Right kidney (tissue), 1 donor: ENCODE data around the gene MT1G.
"Not testable (repeated sequence)": the region's sequence is repeated elsewhere in the genome, so short reads cannot be mapped to it uniquely, and the experiment has no call there.

ENCODE experiments used
- DNase-seq: peaks from one replicate; pipeline ENCODE4 v3.0.0-alpha.2; 2016

The MT1G gene

GRCh38 chr16:56665286-56666261 is 2.3 kb downstream of the MT1G start:
- DNase-seq = not testable (repeated sequence)

- DNase-seq = no peak
These were observed 3.4 kb downstream of the MT1G start for GRCh38 chr16:56664506-56664905.

DNA sequence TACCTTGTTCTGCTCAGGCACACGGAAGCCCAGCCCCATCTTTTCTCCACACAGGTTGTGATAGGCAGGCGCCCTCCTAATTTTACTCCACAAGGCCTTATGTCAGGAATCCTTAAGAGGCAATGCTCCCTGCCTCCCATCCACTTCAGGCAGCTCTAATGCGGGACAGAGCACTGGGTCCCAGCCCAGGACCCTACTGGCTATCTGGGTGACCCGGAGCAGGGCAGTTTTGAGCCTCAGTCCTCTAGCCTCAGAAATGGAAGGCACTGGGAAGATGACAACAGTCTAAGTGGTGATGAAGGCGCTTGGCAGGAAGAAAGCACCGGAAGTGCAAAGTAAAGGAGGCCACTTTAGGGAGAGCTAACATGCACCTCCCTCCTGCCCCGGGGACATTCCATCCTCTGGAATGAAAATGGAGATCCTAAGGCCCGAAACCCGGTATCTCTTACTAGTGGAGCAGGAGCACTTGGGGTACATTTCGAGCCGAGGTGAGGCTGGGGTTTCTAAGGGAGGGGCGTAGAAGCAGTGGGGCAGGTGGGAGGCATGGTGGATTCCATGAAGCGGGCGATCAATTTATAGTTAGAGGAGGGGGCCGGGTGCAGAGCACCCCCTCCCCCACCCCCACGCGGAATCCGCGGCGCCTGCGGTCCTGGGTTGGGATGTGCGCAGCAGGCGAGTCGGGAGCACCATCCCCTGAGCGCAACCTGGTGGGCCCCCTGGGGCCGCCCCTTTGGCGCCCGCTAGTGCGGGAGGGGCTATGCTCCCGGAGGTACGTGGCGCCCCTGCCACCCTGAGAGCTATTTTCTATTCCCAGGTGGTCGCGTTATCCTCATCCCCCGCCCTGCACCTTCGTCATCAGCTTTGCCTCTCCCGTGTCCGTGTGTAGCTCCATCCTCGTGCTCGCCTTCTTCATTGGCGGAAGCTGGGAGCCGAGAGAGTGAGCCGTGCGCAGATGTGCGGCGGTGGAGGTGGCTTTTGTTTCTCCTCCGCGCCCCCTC is 5.2 kb downstream of the MT1G start:
- DNase-seq = peak; percentile 31

DNA sequence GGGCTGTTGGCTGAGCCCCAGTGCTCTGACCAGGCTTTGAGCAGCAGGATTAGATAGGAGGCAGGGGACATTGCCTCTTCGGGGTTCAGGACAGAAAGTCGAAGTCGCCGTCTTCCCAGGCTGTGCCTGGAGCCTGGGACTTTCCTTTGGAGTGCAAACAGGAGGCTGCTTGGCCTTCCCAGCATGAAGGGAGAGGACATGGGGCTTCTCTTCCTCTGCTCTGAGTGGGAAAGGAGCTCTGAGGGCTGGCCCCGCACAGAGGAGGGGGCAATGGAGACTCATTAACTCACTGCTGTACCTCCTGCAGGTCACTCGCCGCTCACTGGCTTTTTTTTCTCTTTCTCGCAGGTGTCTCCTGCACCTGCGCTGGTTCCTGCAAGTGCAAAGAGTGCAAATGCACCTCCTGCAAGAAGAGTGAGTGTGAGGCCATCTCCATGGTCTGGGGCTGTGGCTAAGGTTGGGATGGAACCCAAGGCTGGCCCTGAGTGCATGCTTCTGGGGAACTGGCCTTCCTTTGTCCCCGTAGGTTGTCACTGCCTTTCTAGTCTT is 9.5 kb downstream of the MT1G start:
- no peak for DNase-seq

- peak; percentile 78 for DNase-seq
These were observed 10.1 kb downstream of the MT1G start, which contains the start of gene MT1F for GRCh38 chr16:56657555-56658326. MT1F (plus strand) TSS chr16:56657959; CDS start chr16:56658059, 100 bp downstream.

- no peak for DNase-seq
These were observed 14.6 kb downstream of the MT1G start for GRCh38 chr16:56653218-56653617.

DNA sequence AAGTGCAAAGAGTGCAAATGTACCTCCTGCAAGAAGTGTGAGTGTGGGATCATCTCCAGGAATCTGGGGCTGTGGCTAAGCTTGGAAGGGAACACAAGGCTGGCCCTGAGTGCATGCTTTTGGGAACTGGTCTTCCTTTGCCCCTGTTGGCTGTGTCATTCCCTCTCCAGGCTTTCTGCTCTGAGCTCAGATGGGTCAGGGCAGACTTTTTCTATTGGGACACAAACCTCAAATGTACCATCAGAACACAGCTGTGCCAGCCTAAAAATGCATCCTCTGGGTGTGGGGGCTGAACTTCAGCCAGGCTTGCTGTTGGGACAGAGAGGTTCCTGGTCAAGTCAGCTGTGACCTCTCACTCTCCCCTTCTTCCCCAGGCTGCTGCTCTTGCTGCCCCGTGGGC is 15.3 kb downstream of the MT1G start:
- no peak for DNase-seq

- no peak for DNase-seq
These were observed 16.3 kb downstream of the MT1G start, which contains the start of gene MT1B for GRCh38 chr16:56651586-56651985. MT1B (plus strand) TSS chr16:56651886; CDS start chr16:56651954, 68 bp downstream.

DNA sequence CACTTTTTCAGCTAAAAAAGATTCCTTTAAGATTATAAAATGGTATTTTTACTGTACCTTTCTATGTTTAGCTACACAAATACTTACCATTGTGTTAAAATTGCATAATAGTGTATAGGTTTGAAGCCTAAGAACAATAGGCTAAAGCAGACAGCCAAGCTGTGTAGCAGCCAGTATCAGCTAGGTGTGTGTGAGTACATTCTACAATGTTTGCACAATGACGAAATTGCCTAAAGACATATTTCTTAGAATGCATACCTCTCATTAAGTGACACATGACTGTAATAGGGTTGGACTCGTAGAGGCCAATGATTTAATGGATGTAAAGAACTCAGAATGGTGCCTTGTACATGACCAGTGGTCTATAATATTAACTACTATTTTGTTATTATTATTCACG is 18.0 kb downstream of the MT1G start:
- no peak for DNase-seq

DNA sequence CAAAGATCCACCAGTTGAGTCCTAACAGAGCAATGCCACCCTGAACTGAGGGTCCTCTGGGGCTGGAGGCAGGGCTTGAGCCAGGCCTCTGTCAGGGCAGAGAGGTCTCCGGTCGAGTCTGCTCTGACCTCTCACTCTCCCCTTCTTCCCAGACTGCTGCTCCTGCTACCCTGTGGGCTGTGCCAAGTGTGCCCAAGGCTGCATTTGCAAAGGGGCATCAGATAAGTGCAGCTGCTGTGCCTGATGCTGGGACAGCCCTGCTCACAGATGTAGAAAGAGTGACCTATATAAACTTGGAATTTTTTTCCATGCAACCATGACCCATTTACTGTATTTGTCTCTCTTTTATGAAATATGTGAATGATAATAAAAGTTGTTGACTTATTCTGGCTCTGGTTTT is 18.6 kb downstream of the MT1G start:
- DNase-seq = no peak

DNA sequence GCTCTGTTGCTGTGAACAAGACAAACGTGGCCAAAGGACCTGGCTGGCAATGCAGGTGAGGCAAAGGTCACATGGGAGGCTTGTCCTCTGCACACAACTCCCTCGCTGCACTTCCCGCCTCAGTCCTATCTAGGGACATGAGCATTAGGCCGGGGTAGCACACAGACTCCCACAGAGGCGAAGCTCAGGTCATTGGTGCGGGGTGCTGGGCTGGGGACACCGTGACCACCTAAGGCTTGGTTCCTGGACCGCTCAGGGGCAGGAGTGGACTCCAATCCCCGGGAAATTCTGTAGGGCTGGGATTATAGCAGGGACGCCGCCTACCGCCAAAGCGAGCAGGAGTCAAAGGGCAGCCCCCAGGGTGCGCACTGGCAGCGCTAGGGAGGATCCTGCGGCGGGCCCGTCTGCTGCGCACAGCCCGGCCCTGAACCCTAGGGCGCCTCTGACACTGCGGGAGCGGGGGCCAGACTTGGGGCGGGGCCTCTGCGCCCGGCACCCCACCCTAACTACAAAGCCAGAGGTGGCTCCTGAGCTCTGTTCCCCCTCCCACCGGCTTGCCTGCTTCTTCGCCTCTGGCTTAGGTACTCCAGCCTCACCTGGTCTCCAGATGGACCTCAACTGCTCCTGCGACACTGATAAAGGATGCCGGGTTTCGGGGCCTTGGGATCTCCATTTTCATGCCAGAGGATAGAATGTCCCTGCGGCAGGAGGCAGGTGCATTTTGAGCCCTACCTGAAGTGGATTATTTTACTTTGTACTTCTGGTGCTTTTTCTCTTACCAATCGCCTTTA is 20.0 kb downstream of the MT1G start:
- no peak for DNase-seq

DNA sequence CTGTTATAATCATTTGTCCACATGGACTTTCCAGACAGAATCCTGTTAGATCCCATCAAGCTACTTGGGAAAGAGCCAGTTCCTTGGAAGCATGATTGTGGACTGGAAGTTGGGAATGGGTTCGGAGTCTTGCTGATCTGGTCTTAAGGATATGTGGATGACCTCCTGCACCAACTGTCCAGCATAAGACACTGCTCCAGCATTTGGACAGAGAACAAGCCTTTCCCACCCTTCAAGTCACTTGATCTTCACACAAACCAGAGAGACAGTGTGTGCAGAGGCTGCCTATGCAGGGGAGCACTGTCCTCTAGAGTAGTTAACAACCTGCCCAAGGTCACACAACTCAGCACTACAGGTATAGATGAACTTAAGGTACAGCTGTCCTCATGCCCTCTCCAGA is 22.0 kb downstream of the MT1G start:
- DNase-seq = no peak

GRCh38 chr16:56645311-56645710 is 22.6 kb downstream of the MT1G start:
- DNase-seq = no peak

DNA sequence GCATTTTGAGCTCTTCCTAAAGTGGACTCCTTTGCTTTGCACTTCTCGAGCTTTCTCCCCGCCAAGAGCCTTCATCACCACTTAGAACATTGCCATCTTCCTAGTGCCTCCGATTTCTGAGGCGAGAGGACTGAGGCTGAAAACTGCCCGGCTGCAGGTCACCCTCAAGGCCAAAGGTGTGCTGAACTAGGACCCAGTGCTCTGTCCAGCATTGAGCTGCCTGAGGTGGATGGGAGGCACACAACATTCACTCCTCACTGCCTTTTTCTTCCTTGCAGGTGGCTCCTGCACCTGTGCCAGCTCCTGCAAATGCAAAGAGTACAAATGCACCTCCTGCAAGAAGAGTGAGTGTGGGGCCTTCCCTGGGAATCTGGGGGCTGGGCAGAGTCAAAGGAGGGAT is 24.0 kb downstream of the MT1G start:
- DNase-seq = no peak

- DNase-seq = no peak
These were observed 24.6 kb downstream of the MT1G start for GRCh38 chr16:56643080-56643778.

DNA sequence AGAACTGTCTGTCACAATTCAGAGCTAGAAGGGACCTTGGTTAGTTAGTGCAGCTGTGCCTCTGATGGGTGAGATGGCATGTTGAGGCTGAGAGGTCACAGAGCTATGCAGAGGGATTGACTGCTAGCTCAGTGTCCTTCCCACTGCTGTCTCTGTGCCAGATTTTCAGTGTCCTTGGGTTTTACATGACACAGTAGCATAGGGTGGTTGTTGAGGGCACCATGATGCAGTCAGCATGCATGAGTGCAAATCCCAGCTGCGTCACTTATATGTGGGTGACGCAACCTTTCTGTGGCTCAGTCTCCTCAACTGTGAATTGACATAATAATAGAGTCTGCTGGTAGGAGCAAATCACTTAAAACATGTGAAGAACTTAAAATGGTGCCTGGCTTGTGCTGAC is 26.7 kb downstream of the MT1G start:
- DNase-seq = no peak

GRCh38 chr16:56640076-56640475 is 27.8 kb downstream of the MT1G start:
- DNase-seq = no peak

GRCh38 chr16:56639045-56639444 is 28.8 kb downstream of the MT1G start:
- DNase-seq = no peak

- peak; percentile 61 for DNase-seq
These were observed 29.8 kb downstream of the MT1G start, which contains the start of gene MT1A for GRCh38 chr16:56637814-56638750. MT1A (plus strand) TSS chr16:56638666; CDS start chr16:56638739, 73 bp downstream.
